Measurements from ENCODE around the gene CER1. TPM values are rescaled to one million over a fixed set of nuclear protein-coding genes. Genes with fewer than 3 reads are reported as not detected.

Gene CER1
- total RNA-seq, 2 experiments from 2014 or later, result not detected

DNA sequence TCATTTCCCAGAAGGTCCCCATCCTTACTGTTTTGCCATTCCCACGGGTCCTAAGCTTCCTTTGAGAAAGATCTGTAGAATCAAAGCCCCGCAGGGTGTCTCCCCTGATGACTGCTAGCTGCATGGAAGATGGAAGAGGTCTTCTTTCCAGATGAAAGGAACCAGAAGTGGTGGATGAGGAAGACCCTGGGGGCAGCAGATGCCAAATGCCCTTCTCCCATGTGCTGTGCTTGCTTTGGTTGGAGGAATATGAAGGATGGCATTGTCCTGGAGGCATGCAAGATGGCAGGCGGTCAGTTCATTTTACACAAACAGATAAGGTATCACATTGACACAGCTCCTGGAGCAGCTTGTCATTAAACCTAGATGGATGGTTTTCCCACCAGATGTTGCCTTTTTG lies 25.8 kb upstream of the CER1 start:
- Mint-ChIP-seq H3K36me3 (ENCODE audit: low read depth) (no peaks in the 10 kb centered on the region), H3K4me1 (ENCODE audit: low read depth) (peaks cover 16% of the 10 kb centered on the region), H3K27me3 (ENCODE audit: low read depth) (peaks cover 20% of the 10 kb centered on the region), H3K9me3 (peaks cover 3% of the 10 kb centered on the region), H3K27ac (no peak overlapping the region), H3K4me3 (no peak overlapping the region)
- no peak for DNase-seq
- CTCF ChIA-PET, result no interaction called here
- intact Hi-C loops (cut with micrococcal nuclease), result no loop called here

DNA sequence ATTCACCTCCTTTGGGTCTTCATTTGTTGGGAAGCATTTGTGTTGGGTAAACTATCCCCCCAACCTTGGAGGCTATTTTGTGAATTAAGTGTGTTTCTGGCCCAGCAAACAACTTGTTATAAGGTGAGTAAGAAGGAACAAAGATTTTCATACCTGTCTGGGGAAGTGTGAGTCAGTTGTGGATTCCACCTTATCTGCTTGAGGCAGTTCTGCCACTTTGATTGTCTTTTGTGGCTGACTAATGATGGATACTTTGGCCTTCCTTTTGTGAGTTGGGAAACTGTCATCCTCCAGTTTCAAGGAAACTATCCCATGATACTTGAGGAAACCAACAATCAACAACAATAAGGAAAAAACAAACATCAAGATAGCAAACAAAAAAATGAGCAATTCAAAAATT lies 24.6 kb upstream of the CER1 start:
- no peak overlapping the region for H3K4me3 Mint-ChIP-seq
- H3K4me1 Mint-ChIP-seq (ENCODE audit: low read depth), result peaks cover 16% of the 10 kb centered on the region
- H3K27ac Mint-ChIP-seq, result no peak overlapping the region
- H3K9me3 Mint-ChIP-seq, result peaks cover 3% of the 10 kb centered on the region
- no peaks in the 10 kb centered on the region for H3K36me3 Mint-ChIP-seq (ENCODE audit: low read depth)
- peaks cover 17% of the 10 kb centered on the region for H3K27me3 Mint-ChIP-seq (ENCODE audit: low read depth)
- no peak for DNase-seq
- intact Hi-C loops (cut with micrococcal nuclease), result no loop called here
- CTCF ChIA-PET, result no interaction called here

- no peak for DNase-seq
- Mint-ChIP-seq H3K36me3 (ENCODE audit: low read depth) (no peaks in the 10 kb centered on the region), H3K4me1 (ENCODE audit: low read depth) (peaks cover 16% of the 10 kb centered on the region), H3K9me3 (peaks cover 3% of the 10 kb centered on the region), H3K27ac (no peak overlapping the region), H3K27me3 (ENCODE audit: low read depth) (peaks cover 17% of the 10 kb centered on the region), H3K4me3 (no peak overlapping the region)
- intact Hi-C loops (cut with micrococcal nuclease), result no loop called here
- CTCF ChIA-PET, result interaction anchor here (1.1 kb wide), 1 partner anchor 85 kb away, joined by 3 read pairs; no protein-coding TSS in a partner anchor
Measured at GRCh38 chr9:14746626-14747025, 24.1 kb upstream of the CER1 start.

- H3K27me3 Mint-ChIP-seq (ENCODE audit: low read depth), result peaks cover 16% of the 10 kb centered on the region
- H3K4me1 Mint-ChIP-seq (ENCODE audit: low read depth), result peaks cover 8% of the 10 kb centered on the region
- peaks cover 3% of the 10 kb centered on the region for H3K9me3 Mint-ChIP-seq
- H3K4me3 Mint-ChIP-seq, result no peak overlapping the region
- intact Hi-C loops (cut with micrococcal nuclease), result no loop called here
- H3K27ac Mint-ChIP-seq, result no peak overlapping the region
- no peak for DNase-seq
- no peaks in the 10 kb centered on the region for H3K36me3 Mint-ChIP-seq (ENCODE audit: low read depth)
- CTCF ChIA-PET, result no interaction called here
Measured at GRCh38 chr9:14744768-14745167, 22.2 kb upstream of the CER1 start.

GRCh38 chr9:14741369-14741768 lies 18.8 kb upstream of the CER1 start:
- H3K9me3 Mint-ChIP-seq, result peaks cover 3% of the 10 kb centered on the region
- no peak for DNase-seq
- H3K27me3 Mint-ChIP-seq (ENCODE audit: low read depth), result peaks cover 15% of the 10 kb centered on the region
- CTCF ChIA-PET, result interaction anchor here (0.6 kb wide), 1 partner anchor 35 kb away, joined by 3 read pairs; no protein-coding TSS in a partner anchor
- intact Hi-C loops (cut with micrococcal nuclease), result no loop called here
- no peaks in the 10 kb centered on the region for H3K4me1 Mint-ChIP-seq (ENCODE audit: low read depth)
- no peak overlapping the region for H3K4me3 Mint-ChIP-seq
- H3K36me3 Mint-ChIP-seq (ENCODE audit: low read depth), result no peaks in the 10 kb centered on the region
- H3K27ac Mint-ChIP-seq, result no peak overlapping the region

- Mint-ChIP-seq H3K27me3 (ENCODE audit: low read depth) (peaks cover 9% of the 10 kb centered on the region), H3K9me3 (no peaks in the 10 kb centered on the region), H3K4me3 (no peak overlapping the region), H3K4me1 (ENCODE audit: low read depth) (no peaks in the 10 kb centered on the region), H3K36me3 (ENCODE audit: low read depth) (no peaks in the 10 kb centered on the region), H3K27ac (no peak overlapping the region)
- CTCF ChIA-PET, result no interaction called here
- no peak for DNase-seq
- intact Hi-C loops (cut with micrococcal nuclease), result no loop called here
Measured at GRCh38 chr9:14733133-14733532, 10.6 kb upstream of the CER1 start.

DNA sequence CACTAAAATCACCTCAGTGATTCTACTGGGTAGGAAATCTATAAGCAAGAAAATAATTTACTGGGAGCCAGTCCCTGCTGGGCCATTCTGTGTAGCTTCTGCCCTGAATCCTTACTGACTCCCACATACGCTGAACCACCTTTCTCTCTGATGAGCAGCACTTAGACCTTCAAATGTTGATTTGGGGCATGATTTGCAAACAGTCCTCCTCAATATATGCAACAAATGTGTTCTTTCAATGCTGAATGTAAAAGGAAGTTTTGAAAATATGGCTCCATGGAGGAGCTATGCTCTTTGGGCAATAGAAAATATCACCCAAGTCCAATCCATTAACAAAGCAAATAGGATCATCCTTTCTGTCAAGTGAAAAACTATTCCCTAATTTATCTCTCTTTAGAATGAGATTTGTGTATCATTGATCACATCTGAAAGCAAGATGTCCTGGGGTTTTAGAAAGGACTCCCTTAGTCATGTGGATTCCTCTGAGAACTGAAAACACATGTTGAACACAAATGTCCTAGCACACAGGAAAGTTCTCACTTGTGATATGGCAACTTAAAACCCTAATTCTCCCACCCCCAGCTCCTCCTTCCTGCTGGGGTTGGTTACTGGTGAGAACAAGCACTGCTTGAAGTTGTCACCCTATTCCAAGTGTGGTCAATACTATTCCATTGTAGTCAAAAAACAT lies 8.9 kb upstream of the CER1 start:
- CTCF ChIA-PET, result interaction anchor here (0.5 kb wide), 1 partner anchor 156 kb away, joined by 3 read pairs; no protein-coding TSS in a partner anchor
- Mint-ChIP-seq H3K27ac (no peak overlapping the region), H3K9me3 (no peaks in the 10 kb centered on the region), H3K36me3 (ENCODE audit: low read depth) (no peaks in the 10 kb centered on the region), H3K4me3 (no peak overlapping the region), H3K27me3 (ENCODE audit: low read depth) (peaks cover 3% of the 10 kb centered on the region), H3K4me1 (ENCODE audit: low read depth) (no peaks in the 10 kb centered on the region)
- intact Hi-C loops (cut with micrococcal nuclease), result no loop called here
- no peak for DNase-seq

DNA sequence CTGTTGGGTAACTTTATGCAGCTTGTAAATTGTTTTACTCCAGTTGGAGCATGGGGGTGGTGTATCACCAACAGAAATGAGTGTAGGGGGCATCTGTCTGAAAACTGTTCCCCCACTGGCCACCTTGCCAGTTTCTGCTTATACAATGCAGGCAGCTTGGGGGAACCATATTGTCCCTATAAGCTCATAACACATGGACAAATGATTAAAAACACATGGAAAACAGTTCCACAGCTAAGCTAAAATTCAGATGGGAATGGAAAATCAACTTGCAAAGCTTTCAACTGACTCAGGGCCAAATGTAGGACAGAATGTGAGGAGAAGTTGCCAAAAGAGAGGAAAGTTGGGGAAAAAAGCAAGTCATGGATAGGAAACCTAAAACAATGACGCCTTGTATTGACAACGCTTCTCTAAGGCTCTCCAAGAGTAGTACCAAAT lies 7.9 kb upstream of the CER1 start:
- H3K27me3 Mint-ChIP-seq (ENCODE audit: low read depth), result peaks cover 6% of the 10 kb centered on the region
- intact Hi-C loops (cut with micrococcal nuclease), result no loop called here
- no peaks in the 10 kb centered on the region for H3K36me3 Mint-ChIP-seq (ENCODE audit: low read depth)
- H3K4me3 Mint-ChIP-seq, result no peak overlapping the region
- DNase-seq, result no peak
- CTCF ChIA-PET, result no interaction called here
- H3K4me1 Mint-ChIP-seq (ENCODE audit: low read depth), result no peaks in the 10 kb centered on the region
- H3K9me3 Mint-ChIP-seq, result no peaks in the 10 kb centered on the region
- H3K27ac Mint-ChIP-seq, result no peak overlapping the region

GRCh38 chr9:14723301-14723700 lies 768 bp upstream of the CER1 start:
- no peaks in the 10 kb centered on the region for H3K9me3 Mint-ChIP-seq
- DNase-seq, result no peak
- H3K27ac Mint-ChIP-seq, result no peak overlapping the region
- CTCF ChIA-PET, result interaction anchor here (0.5 kb wide), 1 partner anchor 1386 kb away, joined by 5 read pairs; no protein-coding TSS in a partner anchor
- H3K36me3 Mint-ChIP-seq (ENCODE audit: low read depth), result no peaks in the 10 kb centered on the region
- no peak overlapping the region for H3K4me3 Mint-ChIP-seq
- peaks cover 5% of the 10 kb centered on the region for H3K27me3 Mint-ChIP-seq (ENCODE audit: low read depth)
- intact Hi-C loops (cut with micrococcal nuclease), result no loop called here
- H3K4me1 Mint-ChIP-seq (ENCODE audit: low read depth), result no peaks in the 10 kb centered on the region

DNA sequence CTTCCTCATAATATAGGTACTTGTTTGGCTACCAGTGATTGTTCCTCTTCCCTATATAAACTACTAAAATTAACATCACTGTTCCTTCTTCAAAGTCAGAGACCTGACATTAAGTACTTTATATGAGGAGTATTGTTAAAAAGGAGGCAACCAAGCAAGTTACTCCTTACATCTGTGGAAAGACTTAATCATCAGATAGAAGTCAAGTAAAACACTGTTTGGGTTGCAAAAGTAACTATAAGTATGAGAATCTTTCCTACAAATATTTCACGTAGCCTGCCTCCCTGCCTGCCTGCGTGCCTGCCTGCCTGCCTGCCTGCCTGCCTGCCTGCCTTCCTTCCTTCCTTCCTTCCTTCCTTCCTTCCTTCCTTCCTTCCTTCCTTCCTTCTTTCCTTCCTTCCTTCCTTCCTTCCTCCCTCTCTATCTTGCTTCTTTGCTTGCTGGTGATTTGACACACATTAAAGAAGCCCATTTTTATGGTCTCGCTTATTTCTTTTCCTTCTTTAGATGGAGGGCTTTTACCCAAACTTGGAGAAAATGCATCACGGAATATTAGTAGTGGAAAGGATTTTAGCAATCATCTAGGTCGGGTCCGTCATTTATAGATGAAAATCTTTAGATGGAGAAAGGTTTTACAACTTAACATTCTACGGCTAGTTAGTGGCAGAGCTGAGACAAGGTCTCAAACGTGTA lies 3.2 kb downstream of the CER1 start:
- no peak overlapping the region for H3K4me3 Mint-ChIP-seq
- intact Hi-C loops (cut with micrococcal nuclease), result no loop called here
- no peaks in the 10 kb centered on the region for H3K36me3 Mint-ChIP-seq (ENCODE audit: low read depth)
- no peak overlapping the region for H3K27ac Mint-ChIP-seq
- H3K4me1 Mint-ChIP-seq (ENCODE audit: low read depth), result no peaks in the 10 kb centered on the region
- peaks cover 8% of the 10 kb centered on the region for H3K27me3 Mint-ChIP-seq (ENCODE audit: low read depth)
- CTCF ChIA-PET, result no interaction called here
- no peak for DNase-seq
- H3K9me3 Mint-ChIP-seq, result no peaks in the 10 kb centered on the region

- Mint-ChIP-seq H3K9me3 (peaks cover 2% of the 10 kb centered on the region), H3K27ac (no peak overlapping the region), H3K4me3 (no peak overlapping the region), H3K4me1 (ENCODE audit: low read depth) (no peaks in the 10 kb centered on the region), H3K36me3 (ENCODE audit: low read depth) (no peaks in the 10 kb centered on the region), H3K27me3 (ENCODE audit: low read depth) (peaks cover 8% of the 10 kb centered on the region)
- intact Hi-C loops (cut with micrococcal nuclease), result no loop called here
- no peak for DNase-seq
- CTCF ChIA-PET, result no interaction called here
Measured at GRCh38 chr9:14715102-14715501, 7.4 kb downstream of the CER1 start.

GRCh38 chr9:14713187-14713767 lies 9.3 kb downstream of the CER1 start:
- Mint-ChIP-seq H3K36me3 (ENCODE audit: low read depth) (peaks cover 2% of the 10 kb centered on the region), H3K27me3 (ENCODE audit: low read depth) (peaks cover 15% of the 10 kb centered on the region), H3K4me3 (no peak overlapping the region), H3K9me3 (peaks cover 8% of the 10 kb centered on the region), H3K4me1 (ENCODE audit: low read depth) (no peaks in the 10 kb centered on the region), H3K27ac (no peak overlapping the region)
- CTCF ChIA-PET, result no interaction called here
- intact Hi-C loops (cut with micrococcal nuclease), result no loop called here
- DNase-seq, result no peak

GRCh38 chr9:14710804-14711203 lies 11.7 kb downstream of the CER1 start:
- no peaks in the 10 kb centered on the region for H3K4me1 Mint-ChIP-seq (ENCODE audit: low read depth)
- intact Hi-C loops (cut with micrococcal nuclease), result no loop called here
- H3K27me3 Mint-ChIP-seq (ENCODE audit: low read depth), result peaks cover 11% of the 10 kb centered on the region
- H3K4me3 Mint-ChIP-seq, result no peak overlapping the region
- CTCF ChIA-PET, result no interaction called here
- no peak for DNase-seq
- H3K27ac Mint-ChIP-seq, result no peak overlapping the region
- peaks cover 18% of the 10 kb centered on the region for H3K9me3 Mint-ChIP-seq
- H3K36me3 Mint-ChIP-seq (ENCODE audit: low read depth), result peaks cover 2% of the 10 kb centered on the region
